ENCODE data around the gene ESYT1.
"Not testable (repeated sequence)": the region's sequence is repeated elsewhere in the genome, so short reads cannot be mapped to it uniquely, and the experiment has no call there.

ESYT1 gene

DNA sequence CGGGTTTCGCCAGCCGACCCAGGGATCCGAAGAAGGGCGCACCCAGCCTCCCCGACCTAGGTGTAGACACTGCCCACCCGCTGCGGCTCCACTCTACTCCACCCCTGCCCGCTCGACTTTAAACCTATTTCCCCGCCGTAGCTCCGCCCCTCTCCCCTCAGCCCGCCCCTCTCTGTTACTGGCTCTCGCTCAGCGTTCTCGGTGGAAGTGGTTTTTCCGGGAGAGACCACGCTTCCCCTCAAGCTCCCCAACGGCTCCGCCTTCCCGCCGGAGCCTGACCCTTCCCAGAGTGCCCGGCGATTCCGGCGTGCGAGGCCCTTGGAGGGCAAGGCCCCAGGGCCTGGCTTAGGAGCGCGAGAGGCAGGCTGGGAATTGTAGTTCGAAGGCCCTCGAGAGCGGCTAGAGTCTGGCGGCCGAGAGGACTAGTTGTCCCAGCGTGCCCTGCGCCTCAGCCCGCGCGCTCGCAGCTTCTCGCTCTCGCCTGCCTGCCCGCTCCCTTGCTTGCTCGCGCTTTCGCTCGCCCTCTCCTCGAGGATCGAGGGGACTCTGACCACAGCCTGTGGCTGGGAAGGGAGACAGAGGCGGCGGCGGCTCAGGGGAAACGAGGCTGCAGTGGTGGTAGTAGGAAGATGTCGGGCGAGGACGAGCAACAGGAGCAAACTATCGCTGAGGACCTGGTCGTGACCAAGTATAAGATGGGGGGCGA is 23.8 kb upstream of the ESYT1 start, which contains the start of gene PA2G4:
PA2G4 (plus strand) TSS at position 451 of the 706 bp plus-strand sequence; CDS start at position 630, 179 bp downstream.
- peak; percentile 97 for DNase-seq

DNA sequence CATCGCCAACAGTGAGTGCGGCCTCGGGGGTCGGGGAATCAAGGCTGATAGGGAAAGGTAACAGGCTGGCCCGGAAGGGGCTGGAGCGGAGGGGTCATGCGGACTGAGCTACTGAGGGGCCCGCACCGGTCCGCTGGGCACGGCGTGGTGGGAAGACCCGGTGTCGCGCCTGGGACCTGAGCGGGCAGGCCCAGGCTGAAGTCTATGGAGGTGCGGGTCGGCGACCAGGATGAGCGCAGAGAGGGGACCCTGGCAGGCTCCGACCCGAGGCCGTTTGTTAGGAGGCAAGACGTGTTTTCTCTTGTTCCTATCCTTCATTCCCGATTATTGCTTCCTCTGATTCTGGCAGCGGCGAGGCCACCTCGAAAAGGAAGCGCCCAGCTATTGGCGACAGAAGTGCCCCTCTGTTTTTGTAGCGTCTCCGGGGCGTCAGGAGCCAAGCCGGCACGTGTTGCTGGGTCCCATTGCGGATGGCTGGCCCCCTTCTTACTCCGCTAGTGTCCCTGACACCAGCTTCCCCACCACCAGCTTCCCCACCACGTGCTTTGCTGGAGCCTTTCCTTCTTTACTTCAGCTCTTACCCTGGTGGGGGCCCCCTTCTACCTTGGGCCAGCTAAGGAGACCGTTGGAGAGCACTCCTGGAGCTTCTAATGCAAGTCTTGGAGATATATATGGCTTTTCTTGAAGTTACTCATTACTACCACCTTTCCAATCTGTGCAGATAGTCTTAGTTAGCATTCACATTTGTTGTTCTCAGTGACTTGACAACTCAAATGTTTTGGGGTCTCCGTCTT is 23.1 kb upstream of the ESYT1 start:
- DNase-seq = no peak

DNA sequence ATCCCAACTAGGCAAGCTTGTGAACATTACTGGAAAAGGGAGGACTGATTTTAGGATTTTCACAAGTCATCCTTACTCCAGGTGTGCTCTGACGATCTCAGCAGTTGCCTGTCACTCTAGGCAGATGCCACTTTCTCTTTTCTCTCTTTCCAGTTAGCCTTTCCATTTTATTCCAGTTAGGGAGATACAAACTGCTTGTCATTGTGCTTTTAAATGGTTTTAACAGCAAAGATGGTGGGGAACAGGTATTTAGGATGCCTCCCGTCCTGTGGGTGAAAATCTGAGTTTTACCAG is 22.5 kb upstream of the ESYT1 start:
- DNase-seq = no peak

DNA sequence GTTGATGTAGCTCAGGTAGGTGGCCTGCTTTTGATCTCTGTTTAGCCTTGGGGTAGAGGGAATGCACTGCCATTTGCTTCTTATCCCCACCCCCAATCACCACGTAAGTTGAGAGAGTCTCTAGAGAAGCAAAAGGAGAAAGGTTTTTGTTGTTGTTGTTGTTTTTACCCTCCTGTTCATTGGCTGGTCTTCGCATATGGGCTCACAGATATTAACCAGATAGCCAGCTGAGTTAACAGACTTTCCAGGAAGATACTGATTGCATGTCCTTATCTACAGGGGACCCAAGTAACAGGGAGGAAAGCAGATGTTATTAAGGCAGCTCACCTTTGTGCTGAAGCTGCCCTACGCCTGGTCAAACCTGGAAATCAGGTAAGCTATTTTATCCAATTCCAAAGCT is 20.8 kb upstream of the ESYT1 start:
- no peak for DNase-seq

DNA sequence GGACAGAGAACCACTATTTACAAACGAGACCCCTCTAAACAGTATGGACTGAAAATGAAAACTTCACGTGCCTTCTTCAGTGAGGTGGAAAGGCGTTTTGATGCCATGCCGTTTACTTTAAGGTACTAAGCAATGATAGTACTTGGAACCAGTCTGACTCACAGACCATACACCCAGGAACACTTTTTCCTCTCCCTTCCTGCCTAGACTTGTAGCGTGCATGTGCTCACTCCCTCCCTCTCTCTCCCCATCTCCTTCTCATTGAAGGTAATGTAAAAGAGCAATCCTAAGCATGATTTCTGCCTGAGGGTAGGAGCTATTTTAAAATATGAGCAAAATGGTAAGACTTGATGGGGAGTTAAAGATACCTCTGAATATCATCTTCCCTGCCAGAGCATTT is 17.5 kb upstream of the ESYT1 start:
- no peak for DNase-seq

DNA sequence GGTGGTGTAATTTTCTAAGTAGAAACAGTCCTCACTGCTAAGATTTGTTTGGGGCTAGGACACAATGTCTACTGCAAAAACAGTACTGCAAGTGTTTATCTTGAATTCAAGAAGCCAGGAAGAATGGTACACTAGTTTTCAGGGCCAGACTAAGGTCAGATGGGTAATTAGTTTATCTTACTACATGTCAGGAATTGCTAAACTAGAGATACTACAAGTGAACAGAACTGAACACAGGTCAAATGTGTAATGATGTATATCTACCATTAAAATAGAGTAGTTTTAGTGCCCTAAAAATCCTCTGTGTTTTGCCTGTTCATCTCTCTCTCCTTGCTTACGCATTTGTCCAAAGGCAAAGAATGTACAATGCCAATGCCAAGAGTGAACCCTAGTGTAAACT is 14.0 kb upstream of the ESYT1 start:
- DNase-seq = no peak

DNA sequence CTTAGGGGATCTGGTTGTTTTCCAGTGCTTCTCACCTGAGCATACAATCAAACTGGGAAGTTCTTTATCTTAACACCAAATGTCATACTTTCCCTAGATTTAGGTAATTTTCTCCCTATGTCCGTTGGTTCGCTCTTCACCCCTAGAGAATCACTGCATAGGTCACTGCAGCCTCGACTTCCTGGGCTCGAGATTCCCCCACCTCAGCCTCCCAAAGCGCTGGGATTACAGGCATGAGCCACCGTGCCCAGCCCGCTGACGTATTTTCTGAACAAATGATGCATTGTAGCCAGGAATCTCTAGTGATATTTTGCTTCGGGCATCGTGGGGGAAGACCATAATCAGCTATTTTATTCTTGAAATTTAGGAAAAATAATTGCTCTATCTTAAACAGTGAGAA is 12.7 kb upstream of the ESYT1 start:
- DNase-seq = no peak

DNA sequence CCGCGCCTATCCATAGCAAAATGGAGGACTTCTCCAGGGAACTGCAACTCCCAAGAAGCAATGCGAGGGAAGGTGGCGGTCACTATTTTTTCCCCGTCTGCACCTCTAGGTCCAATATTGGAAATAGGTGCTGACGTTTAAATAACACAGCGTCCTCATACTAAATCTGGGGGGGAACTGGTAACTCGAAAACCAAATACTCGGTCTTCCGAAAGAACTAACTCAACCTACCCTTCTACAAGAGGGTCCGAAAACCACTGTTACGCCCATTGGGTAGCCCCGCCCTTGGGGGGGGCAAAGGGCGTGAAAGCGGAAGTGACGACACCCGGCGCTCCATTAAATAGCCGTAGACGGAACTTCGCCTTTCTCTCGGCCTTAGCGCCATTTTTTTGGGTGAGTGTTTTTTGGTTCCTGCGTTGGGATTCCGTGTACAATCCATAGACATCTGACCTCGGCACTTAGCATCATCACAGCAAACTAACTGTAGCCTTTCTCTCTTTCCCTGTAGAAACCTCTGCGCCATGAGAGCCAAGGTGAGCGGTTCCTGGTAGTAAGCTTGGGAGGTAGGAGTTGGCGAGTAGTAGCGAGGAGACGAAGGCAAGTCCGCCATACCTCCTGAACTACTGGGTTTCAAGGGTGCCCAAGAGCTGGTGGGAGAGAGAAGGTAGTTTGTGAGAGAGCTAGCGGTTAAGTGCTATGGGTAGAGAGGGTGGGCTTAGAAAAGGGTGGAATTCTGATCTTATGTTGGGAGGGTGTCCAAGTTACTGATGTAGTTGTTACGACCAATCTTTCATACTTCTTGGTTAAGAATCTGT is 11.6 kb upstream of the ESYT1 start, which contains the start of gene RPL41:
RPL41 (plus strand) TSS at position 367 of the 815 bp plus-strand sequence.
- peak; percentile 85 for DNase-seq

DNA sequence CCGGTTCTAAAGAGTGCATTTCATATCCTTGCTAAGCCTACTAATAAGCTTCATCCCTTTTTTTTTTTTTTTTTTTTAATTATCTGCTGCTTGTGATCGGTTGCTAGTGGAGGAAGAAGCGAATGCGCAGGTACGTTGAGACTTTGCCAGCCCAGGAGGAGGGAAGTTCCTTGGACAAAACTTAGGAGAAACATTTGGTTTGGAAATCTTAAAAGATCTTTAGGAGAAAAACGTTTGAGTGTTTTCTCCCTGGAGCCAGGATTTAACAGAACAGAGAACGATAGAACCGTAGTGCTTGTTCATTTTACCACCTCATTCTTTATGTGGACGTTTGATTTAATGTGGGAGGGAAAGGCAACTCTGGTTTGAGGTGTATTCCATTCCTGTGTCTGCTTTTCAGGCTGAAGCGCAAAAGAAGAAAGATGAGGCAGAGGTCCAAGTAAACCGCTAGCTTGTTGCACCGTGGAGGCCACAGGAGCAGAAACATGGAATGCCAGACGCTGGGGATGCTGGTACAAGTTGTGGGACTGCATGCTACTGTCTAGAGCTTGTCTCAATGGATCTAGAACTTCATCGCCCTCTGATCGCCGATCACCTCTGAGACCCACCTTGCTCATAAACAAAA is 10.9 kb upstream of the ESYT1 start:
- DNase-seq = not testable (repeated sequence)

DNA sequence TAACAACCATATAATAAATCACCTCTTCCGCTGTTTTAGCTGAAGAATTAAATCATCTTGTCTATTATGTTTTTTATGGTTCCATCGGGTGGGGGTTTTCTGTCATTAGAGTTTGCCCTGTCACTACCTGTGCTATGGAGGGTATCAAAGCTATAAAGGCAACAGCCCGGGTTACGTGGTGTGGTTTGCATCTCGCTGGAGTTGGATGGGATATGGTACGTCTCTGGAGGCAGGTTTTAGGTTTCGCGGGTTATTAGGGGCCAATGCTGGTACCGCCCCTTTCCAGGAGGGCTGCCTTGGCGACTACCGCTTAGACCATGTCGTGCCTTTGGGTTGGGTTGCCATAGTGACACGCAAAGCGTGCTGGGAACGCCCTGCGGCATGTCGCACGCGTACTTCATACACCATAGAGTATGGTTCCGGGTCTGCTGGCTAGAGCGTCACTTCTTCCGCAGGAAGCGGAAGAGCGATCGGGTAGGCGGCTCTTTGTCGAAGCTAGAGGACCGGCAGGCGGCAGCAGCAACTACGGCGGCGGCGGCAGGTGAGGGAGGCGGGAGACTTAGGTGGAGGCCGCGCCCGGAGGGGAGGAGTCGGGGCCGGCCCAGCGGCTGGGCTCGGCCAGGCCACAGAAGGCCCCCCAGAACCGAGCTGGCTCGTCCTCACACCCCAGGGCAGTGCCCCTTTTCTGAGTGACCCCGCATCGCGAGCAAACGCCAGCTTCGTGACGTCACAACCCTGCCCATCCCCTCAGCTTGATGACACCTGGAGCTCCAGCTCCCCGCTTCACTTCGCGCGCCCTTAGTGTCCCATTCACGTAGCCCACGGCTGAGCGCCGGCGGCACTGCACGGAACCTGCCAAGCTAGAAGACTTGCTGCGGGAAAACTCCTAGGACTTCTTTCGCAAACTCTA is 10.0 kb upstream of the ESYT1 start, which contains the start of gene ZC3H10:
ZC3H10 (plus strand) TSS at position 489 of the 910 bp plus-strand sequence. CDS start 2,297 bp downstream, outside the sequence.
- DNase-seq = peak; percentile 99

DNA sequence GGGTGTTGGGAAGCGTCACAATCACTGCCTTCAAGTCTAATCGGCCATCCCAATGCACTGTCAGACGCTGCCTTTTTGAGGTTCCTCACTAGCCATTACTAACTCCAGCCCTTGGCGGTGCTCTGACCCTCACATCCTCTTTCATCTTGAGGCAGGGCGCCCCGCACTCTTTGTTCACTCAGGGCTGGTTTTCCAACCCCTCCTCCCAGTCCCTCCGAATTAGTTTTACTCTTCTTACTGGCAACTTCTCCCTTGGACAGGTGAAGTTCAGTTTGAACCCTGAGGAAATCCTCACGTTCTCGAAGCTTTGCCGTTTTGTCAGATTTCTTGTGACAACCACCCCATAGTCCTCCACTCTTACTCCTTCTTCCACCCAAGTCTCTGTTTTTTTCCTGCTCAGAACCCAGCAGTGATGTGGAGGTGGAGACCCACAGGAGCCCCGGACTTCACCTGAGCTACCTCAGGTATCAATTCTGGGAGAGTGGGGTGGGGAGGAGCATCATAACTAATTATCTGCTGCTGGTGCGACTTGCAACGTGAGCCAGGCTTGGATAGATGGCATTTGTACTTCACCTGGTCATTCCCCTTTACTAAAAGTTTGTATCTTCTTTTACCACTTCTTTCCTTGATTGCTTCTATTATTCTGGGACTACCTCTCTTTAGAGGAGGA is 9.2 kb upstream of the ESYT1 start:
- DNase-seq = no peak

DNA sequence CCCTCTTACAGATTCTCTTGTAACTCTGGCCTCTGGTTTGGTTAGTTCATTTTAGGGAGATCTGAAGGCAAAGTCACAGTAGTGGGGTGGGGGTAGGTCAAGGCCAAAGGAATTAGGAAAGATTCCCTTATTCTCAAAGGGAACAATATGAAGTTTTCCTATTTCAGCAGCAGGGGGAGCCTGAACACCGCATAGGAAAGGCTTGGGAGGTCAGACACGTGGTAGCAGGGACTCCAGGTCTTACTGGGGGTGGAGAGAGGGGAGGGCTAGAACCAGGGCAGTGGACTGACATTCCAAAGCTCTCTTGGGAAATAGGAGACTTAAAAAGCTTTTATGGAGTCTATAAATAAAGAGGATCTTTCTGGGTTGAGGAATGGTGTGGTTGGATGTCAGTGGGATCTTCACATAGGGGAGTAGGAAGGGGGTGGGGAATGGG is 8.7 kb upstream of the ESYT1 start:
- peak; percentile 77 for DNase-seq

DNA sequence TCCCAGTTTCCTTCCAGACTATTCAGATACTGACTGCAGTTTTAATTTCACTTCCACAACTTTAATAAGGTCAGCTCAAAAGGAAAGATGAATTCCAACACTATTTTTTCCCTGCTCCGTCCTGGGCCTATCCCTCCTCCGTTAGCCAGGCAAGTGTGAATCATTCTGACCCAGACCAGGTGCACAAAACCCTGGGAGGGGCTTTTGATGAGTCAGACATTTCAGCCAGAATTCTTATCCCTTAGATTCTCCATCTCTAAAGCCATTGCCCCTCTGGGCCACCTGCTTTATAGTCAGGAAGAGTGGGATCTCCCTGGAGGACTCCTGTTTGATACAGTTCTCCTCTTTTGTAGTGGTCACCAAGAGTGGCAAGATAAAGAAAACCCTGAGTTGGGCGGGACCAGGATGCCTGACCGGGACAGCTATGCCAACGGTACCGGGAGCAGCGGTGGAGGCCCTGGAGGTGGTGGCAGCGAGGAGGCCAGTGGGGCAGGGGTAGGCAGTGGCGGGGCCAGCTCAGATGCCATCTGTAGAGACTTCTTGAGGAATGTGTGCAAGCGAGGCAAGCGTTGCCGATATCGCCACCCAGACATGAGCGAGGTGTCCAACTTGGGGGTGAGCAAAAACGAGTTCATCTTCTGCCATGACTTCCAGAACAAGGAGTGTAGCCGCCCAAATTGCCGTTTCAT is 7.8 kb upstream of the ESYT1 start:
- no peak for DNase-seq

DNA sequence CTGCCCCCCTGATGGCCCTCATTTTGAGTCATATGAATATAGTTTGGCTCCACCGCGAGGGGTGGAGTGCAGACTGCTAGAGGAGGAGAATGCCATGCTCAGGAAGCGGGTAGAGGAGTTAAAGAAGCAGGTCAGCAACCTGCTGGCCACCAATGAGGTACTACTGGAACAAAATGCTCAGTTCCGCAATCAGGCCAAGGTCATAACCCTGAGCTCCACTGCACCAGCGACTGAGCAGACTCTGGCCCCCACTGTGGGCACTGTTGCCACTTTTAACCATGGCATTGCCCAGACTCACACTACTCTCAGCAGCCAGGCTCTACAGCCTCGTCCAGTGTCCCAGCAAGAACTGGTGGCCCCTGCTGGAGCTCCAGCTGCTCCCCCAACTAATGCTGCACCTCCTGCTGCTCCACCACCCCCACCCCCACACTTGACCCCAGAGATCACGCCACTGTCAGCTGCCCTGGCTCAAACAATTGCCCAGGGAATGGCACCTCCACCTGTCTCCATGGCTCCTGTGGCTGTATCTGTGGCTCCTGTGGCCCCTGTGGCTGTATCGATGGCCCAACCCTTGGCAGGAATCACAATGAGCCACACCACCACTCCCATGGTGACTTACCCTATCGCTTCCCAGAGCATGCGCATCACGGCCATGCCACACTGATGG is 6.7 kb upstream of the ESYT1 start:
- DNase-seq = no peak

DNA sequence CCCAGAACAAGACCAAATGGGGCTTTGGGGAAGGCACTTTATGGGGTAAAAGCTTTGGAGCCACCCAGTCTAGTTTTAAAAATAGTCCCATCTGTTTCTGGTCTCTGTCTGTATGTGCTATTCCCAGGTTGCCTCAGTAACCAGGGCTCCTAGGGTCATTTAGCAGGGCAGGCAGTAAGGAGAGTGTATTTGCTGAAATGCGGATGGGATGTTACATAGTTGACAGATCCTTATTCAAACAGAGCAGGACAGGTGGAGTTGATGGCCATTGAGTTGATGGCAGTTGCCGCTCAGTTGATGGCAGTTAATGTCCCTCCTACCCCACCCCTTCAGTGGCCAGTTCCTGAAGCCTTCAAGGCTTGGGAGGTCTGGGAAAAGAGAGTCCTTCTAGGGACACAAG is 5.4 kb upstream of the ESYT1 start:
- DNase-seq = no peak

DNA sequence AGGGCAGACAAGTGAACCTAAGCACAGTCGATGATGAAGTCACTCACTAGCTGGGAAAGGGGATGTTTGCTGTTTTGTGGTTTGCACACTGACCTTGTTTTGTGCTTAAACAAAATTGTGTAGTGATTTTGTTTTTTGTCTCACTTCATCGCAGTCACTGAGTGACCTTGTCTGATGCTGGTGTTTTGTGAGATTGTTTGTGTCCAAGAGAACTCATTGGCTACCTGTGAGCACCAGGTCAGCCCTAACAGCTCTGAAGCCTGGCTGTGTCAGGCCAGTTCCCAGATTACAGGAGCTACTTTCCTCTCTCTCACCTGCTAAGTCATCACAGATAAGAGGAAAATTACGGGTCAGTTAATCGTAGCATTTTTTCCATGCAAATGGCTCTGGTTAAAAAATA is 3.9 kb upstream of the ESYT1 start:
- DNase-seq = no peak

DNA sequence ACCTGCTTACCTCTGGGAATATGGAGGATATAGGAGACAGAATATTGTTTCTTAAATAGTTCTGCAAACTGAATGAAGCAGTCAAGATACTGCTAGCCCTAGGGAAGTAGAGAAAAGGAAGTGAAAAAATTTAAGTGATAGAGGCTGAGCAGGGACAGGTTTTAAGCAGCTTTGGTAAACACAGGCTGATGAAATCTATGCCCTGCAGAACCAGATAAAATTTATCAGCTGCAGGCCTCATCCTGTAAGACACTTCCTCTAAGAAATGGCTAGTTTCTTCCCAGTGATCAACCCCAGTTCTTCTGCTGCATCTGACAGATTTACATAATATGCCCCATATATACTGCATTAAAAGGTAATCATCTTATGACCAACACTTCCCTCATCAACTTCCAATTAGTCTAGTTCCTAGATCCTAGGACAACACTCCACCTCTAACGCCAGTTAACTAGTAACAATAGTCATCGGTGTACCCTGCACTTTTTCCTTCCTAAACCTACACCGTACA is 1.3 kb upstream of the ESYT1 start:
- DNase-seq = no peak

DNA sequence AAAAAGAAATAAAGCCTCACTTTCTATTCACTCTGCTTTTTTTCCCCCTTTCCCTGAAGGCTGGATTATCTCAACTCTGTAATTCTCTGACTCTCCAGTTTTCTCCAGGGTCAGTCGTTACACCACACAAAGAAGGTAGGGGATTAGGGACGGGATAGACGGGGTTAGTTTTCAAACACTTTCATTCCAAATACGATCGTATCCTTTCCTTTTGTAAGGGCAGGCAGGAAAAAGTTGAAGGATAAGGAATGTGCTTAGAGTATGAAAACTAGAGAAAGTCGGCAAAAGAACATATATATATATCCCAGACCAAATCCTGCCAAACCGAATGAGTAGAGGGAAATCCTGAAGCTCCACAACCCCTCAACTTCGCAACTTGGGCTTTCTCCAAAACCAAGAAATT is 581 bp upstream of the ESYT1 start:
- no peak for DNase-seq

DNA sequence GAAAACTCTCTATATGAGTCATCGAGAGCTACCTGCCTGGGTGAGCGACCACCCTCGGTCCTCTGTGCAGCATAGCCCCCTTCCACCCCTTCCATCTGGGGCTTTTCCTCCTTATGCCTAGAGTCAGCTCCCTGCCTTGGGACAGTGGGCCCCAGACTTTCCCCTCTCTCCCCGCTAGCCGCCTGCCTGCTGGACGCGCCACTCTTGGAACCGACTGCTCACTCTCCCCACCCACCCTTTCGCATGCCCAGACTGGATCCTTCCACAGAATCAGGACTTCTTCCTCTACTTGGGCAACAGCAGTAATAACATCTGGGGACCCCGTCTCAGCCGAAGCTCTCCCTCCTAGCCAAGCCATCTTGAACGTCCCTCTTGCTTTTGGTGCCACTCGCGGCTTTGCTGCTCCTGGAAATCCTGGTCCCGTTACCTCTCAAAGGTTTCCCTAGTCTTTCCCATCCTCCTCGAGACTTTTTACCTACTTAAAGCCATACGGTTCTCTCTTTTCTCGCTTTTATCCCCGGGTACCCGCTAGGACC is 671 bp downstream of the ESYT1 start:
- no peak for DNase-seq

Measured in NCI-H446 treated with DMSO at 0.1 percent for 48 hours (cell line).